HCT116 (cell line): ENCODE measurements around the gene RPL38. TPM values are rescaled to one million over a fixed set of nuclear protein-coding genes. Genes with fewer than 3 reads are reported as not detected.

Source experiments
- ATAC-seq: fragments of 200-7000 bp; cut with Tn5 transposase; 2 replicates; pipeline ENCODE4 v1.9.1; 2020; ENCODE audit warnings: mild to moderate bottlenecking, moderate library complexity
- BruUV-seq: library from RNA; stranded (reverse); fragments of 400-500 nt; replicated peaks from 2 replicates; lab custom pipeline; 2021; lab: Mats Ljungman, UMichigan
- CTCF ChIA-PET: fragments of 300-600 bp; sonication (Branson Sonifier 250); formaldehyde crosslinking; loops from one replicate; lab custom pipeline; 2021; ENCODE audit warnings: antibody characterized with exemption; lab: Charles Lee
- POLR2A ChIA-PET: fragments of 300-600, 350-600 bp; sonication (Branson Sonifier 250); formaldehyde crosslinking; loops from one replicate; lab custom pipeline; 2021; ENCODE audit warnings: antibody characterized with exemption; lab: Charles Lee
- RAD21 ChIA-PET, 2 experiments: fragments of 300-600 bp; sonication (Branson Sonifier 250); formaldehyde crosslinking; loops; one replicate each; lab custom pipeline; 2023; ENCODE audit warnings: low total read pairs in 2 of 2; ENCODE audit not compliant: uncharacterized antibody in 2 of 2, unreplicated experiment in 2 of 2, low non-redundant PET in 1 of 2; lab: Charles Lee
- DNase-seq: peaks from one replicate; pipeline ENCODE4 v3.0.0-alpha.2; 2010; ENCODE audit warnings: low read depth, low spot score
- H2AFZ ChIP-seq: fragments of 200-600 bp; shearing (Covaris generic), sonication (generic); 2 replicates; pipeline ENCODE4 v1.6.1; 2017; ENCODE audit warnings: low read depth, mixed run types, mixed read lengths, antibody characterized with exemption, low read length; ENCODE audit not compliant: poor library complexity, severe bottlenecking
- H3K27ac ChIP-seq: 2 replicates; pipeline ENCODE4 v1.5.1; 2012; ENCODE audit warnings: low read depth, low read length
- H3K27me3 ChIP-seq: fragments of 200-600 bp; sonication (generic); 2 replicates; pipeline ENCODE4 v1.6.1; 2016; ENCODE audit warnings: mixed run types, low read length, mixed read lengths; ENCODE audit not compliant: insufficient read depth
- H3K36me3 ChIP-seq, 2 experiments: fragments of 200-500 bp in 1 of 2; fragments of 200-600 bp in 1 of 2; sonication (Bioruptor generic) in 1 of 2; sonication (generic) in 1 of 2; 2 replicates each; pipeline versions ENCODE4 v1.5.1 to v1.6.1; 2014 to 2016; ENCODE audit warnings: low read length in 2 of 2, inconsistent platforms in 1 of 2, mixed read lengths in 1 of 2, mixed run types in 1 of 2; ENCODE audit not compliant: insufficient read depth in 2 of 2, control insufficient read depth in 1 of 2
- H3K4me1 ChIP-seq, 2 experiments: fragments of 200-600 bp in 1 of 2; sonication (generic) in 1 of 2; 2 replicates each; pipeline versions ENCODE4 v1.5.1 to v1.6.1; 2012 to 2017; ENCODE audit warnings: low read length in 2 of 2, inconsistent platforms in 1 of 2, mild to moderate bottlenecking in 1 of 2, mixed read lengths in 1 of 2, mixed run types in 1 of 2, moderate library complexity in 1 of 2; ENCODE audit not compliant: insufficient read depth in 2 of 2, control insufficient read depth in 1 of 2
- H3K4me2 ChIP-seq: fragments of 200-600 bp; sonication (generic); 2 replicates; pipeline ENCODE4 v1.6.1; 2017; ENCODE audit warnings: mixed run types, low read length, mixed read lengths
- H3K4me3 ChIP-seq, 2 experiments: fragments of 200-600 bp in 1 of 2; sonication (generic) in 1 of 2; replicated peaks in 1 of 2; 2 replicates each; pipeline ENCODE4 v1.5.1; 2011 to 2016; ENCODE audit warnings: low read length in 2 of 2, control low read depth in 1 of 2, low read depth in 1 of 2, mild to moderate bottlenecking in 1 of 2, mixed read lengths in 1 of 2, mixed run types in 1 of 2
- H3K79me2 ChIP-seq: fragments of 200-600 bp; sonication (generic); 2 replicates; pipeline ENCODE4 v1.6.1; 2017; ENCODE audit warnings: mild to moderate bottlenecking, mixed run types, low read length, moderate library complexity, mixed read lengths; ENCODE audit not compliant: insufficient read depth
- H3K9ac ChIP-seq: fragments of 200-600 bp; sonication (generic); 2 replicates; pipeline ENCODE4 v1.6.1; 2016; ENCODE audit warnings: low read length, mixed read lengths
- H3K9me2 ChIP-seq: fragments of 200-600 bp; sonication (generic), shearing (Covaris generic); 2 replicates; pipeline ENCODE4 v1.6.1; 2017; ENCODE audit warnings: mixed run types, mild to moderate bottlenecking, moderate library complexity; ENCODE audit not compliant: insufficient read depth
- H3K9me3 ChIP-seq, 2 experiments: fragments of 200-500 bp in 1 of 2; fragments of 200-600 bp in 1 of 2; sonication (Bioruptor generic) in 1 of 2; sonication (generic) in 1 of 2; 2 replicates each; pipeline ENCODE4 v1.6.1; 2014 to 2017; ENCODE audit warnings: low read length in 2 of 2, mixed read lengths in 2 of 2, inconsistent platforms in 1 of 2, low read depth in 1 of 2, mild to moderate bottlenecking in 1 of 2, mixed run types in 1 of 2, moderate library complexity in 1 of 2; ENCODE audit not compliant: control insufficient read depth in 1 of 2, insufficient read depth in 1 of 2
- H4K20me1 ChIP-seq: fragments of 200-600 bp; sonication (generic), shearing (Covaris generic); 2 replicates; pipeline ENCODE4 v1.6.1; 2017; ENCODE audit warnings: mixed run types, mild to moderate bottlenecking, moderate library complexity; ENCODE audit not compliant: insufficient read depth
- CEBPB ChIP-seq: IDR thresholded peaks from 2 replicates; pipeline ENCODE4 v1.6.1; 2012; ENCODE audit warnings: low read depth
- EZH2 ChIP-seq: fragments of 200-600 bp; sonication (generic); IDR thresholded peaks from 2 replicates; pipeline ENCODE4 v1.6.1; 2017; ENCODE audit warnings: antibody characterized with exemption, mixed run types
- EZH2phosphoT487 ChIP-seq: fragments of 200-600 bp; IDR thresholded peaks from 2 replicates; pipeline ENCODE4 v1.6.1; 2018; ENCODE audit warnings: antibody characterized with exemption, borderline replicate concordance
- FOSL1 ChIP-seq: IDR thresholded peaks from 2 replicates; pipeline ENCODE4 v1.6.1; 2012; ENCODE audit warnings: low read depth
- JUND ChIP-seq: IDR thresholded peaks from 2 replicates; pipeline ENCODE4 v1.6.1; 2012
- POLR2A ChIP-seq: IDR thresholded peaks from 2 replicates; pipeline ENCODE4 v1.7.0; 2011; ENCODE audit warnings: borderline replicate concordance; ENCODE audit not compliant: insufficient read depth, insufficient read length; ENCODE audit errors: extremely low read depth
- RAD21 ChIP-seq: IDR thresholded peaks from 2 replicates; pipeline ENCODE4 v1.6.1; 2012; ENCODE audit warnings: low read depth, mild to moderate bottlenecking
- SP1 ChIP-seq: IDR thresholded peaks from 2 replicates; pipeline ENCODE4 v1.6.1; 2012; ENCODE audit warnings: low read depth
- YY1 ChIP-seq: IDR thresholded peaks from 2 replicates; pipeline ENCODE4 v1.6.1; 2011; ENCODE audit warnings: low read length, low read depth, moderate library complexity, mild to moderate bottlenecking; ENCODE audit not compliant: insufficient replicate concordance; ENCODE audit errors: extremely low read depth
- intact Hi-C: fragments of 100-400 bp; cut with micrococcal nuclease; formaldehyde crosslinking; loops from 2 replicates; pipeline ENCODE4 v1.10.0; 2022
- total RNA-seq: library from RNA; stranded (reverse); gene quantifications from one replicate; pipeline ENCODE4 v1.2.1, GENCODE V29; 2021; ENCODE audit not compliant: unreplicated experiment
- TF ChIP-seq, protein P1 (sequence below): IDR thresholded peaks from 2 replicates; pipeline ENCODE4 v1.6.1; 2012
- TF ChIP-seq, protein P2 (sequence below): IDR thresholded peaks from 2 replicates; pipeline ENCODE4 v1.6.1; 2011; ENCODE audit warnings: mild to moderate bottlenecking, low read length, moderate library complexity; ENCODE audit not compliant: insufficient replicate concordance; ENCODE audit errors: extremely low read depth
- TF ChIP-seq, protein P3 (sequence below): IDR thresholded peaks from 2 replicates; pipeline ENCODE4 v1.6.1; 2012

Gene RPL38
- total RNA-seq, 1 experiment from 2014 or later = 1,628 TPM

DNA sequence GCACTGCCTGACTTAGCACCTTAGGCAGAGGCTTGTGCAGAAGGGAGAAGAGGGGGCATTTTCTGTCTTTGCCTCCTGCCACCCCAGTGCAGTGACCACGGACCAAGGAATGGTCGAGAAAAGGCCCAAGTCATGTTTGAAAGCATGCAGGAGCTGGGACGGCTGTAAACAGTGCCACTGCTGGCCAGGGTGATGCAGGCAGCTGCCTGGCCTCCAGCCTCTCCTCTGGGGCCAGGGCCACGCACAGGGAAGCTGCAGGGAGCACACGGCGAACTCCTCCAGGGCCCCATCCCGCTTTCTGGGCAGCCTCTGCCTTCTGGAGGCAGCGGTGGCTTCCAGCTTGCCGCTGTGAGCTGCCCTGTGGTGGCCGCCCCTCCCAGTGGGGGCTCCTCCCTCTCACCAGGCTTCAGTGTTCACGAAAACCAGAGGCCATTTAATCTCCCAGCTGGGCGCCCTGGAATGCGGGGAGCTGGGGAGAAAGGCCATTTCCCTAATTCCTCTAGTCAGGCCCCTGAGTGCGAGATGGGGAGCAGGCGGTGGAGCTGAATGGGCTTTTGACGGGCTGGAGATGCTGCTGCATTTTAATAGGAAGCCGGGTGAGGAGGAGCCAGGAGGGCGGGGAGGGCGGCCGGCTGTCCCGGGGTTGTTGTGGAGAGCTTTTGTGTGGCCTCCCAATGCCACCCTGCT lies 41.8 kb downstream of the RPL38 start:
- intact Hi-C loops = no loop called here
- CTCF ChIA-PET = no interaction called here

More for the DNA sequence above, 41.8 kb downstream of the RPL38 start:
- no peak for DNase-seq
- ATAC-seq = no peak
- POLR2A ChIA-PET = interaction anchor here (0.6 to 1.0 kb wide), 2 partner anchors 8 to 35 kb away, joined by 3 read pairs; no protein-coding TSS in a partner anchor
- BruUV-seq = no TSS peak
- Histone ChIP-seq H3K9ac (no peak overlapping the region), H2AFZ (no peak overlapping the region), H3K9me2 (no peaks in the 10 kb centered on the region), H3K4me3 (no peak overlapping the region), H3K27ac (no peak overlapping the region), H3K36me3 (no peaks in the 10 kb centered on the region), H3K9me3 (no peaks in the 10 kb centered on the region), H3K27me3 (no peaks in the 10 kb centered on the region), H4K20me1 (no peaks in the 10 kb centered on the region), H3K4me2 (no peak overlapping the region), H3K79me2 (no peaks in the 10 kb centered on the region), H3K4me1 (no peaks in the 10 kb centered on the region)
- RAD21 ChIA-PET = no interaction called here
- no peak for TF ChIP-seq RAD21
- no peak for TF ChIP-seq SP1
- no peak for TF ChIP-seq POLR2A
- no peak for TF ChIP-seq JUND
- no peak for TF ChIP-seq YY1
- TF ChIP-seq, protein P1, sequence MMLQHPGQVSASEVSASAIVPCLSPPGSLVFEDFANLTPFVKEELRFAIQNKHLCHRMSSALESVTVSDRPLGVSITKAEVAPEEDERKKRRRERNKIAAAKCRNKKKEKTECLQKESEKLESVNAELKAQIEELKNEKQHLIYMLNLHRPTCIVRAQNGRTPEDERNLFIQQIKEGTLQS = no peak
- TF ChIP-seq, protein P2, sequence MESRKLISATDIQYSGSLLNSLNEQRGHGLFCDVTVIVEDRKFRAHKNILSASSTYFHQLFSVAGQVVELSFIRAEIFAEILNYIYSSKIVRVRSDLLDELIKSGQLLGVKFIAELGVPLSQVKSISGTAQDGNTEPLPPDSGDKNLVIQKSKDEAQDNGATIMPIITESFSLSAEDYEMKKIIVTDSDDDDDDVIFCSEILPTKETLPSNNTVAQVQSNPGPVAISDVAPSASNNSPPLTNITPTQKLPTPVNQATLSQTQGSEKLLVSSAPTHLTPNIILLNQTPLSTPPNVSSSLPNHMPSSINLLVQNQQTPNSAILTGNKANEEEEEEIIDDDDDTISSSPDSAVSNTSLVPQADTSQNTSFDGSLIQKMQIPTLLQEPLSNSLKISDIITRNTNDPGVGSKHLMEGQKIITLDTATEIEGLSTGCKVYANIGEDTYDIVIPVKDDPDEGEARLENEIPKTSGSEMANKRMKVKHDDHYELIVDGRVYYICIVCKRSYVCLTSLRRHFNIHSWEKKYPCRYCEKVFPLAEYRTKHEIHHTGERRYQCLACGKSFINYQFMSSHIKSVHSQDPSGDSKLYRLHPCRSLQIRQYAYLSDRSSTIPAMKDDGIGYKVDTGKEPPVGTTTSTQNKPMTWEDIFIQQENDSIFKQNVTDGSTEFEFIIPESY = no peak
- TF ChIP-seq, protein P3, sequence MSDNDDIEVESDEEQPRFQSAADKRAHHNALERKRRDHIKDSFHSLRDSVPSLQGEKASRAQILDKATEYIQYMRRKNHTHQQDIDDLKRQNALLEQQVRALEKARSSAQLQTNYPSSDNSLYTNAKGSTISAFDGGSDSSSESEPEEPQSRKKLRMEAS = no peak
- no peak for TF ChIP-seq EZH2phosphoT487
- no peak for TF ChIP-seq EZH2
- TF ChIP-seq FOSL1 = no peak
- no peak for TF ChIP-seq CEBPB
